LNCaP clone FGC (cell line): ENCODE measurements around the gene HTRA3.

ENCODE experiments used
- DNase-seq: peaks from one replicate; pipeline ENCODE4 v3.0.0-alpha.2; 2011; ENCODE audit warnings: low read depth
- H3K4me3 ChIP-seq: 2 replicates; pipeline ENCODE4 v1.5.1; 2011; ENCODE audit warnings: mild to moderate bottlenecking, low read depth, low read length, control low read depth
- CTCF ChIP-seq: IDR thresholded peaks from 2 replicates; pipeline ENCODE4 v1.5.1; 2012; ENCODE audit warnings: mild to moderate bottlenecking; ENCODE audit not compliant: control insufficient read depth, insufficient read depth; ENCODE audit errors: extremely low read depth

HTRA3 gene

GRCh38 chr4:8247047-8247930 is 22.3 kb upstream of the HTRA3 start:
- TF ChIP-seq CTCF = no peak
- no peak for DNase-seq
- H3K4me3 ChIP-seq = no peak overlapping the region

GRCh38 chr4:8248091-8248490 is 21.5 kb upstream of the HTRA3 start:
- no peak for DNase-seq
- TF ChIP-seq CTCF = no peak
- H3K4me3 ChIP-seq = no peak overlapping the region

- no peak for DNase-seq
- no peak overlapping the region for H3K4me3 ChIP-seq
- no peak for TF ChIP-seq CTCF
Observed at GRCh38 chr4:8250227-8250626, 19.3 kb upstream of the HTRA3 start.

GRCh38 chr4:8250637-8251036 is 18.9 kb upstream of the HTRA3 start:
- no peak overlapping the region for H3K4me3 ChIP-seq
- DNase-seq = no peak
- TF ChIP-seq CTCF = no peak

- no peak for TF ChIP-seq CTCF
- no peak for DNase-seq
- no peak overlapping the region for H3K4me3 ChIP-seq
Observed at GRCh38 chr4:8251110-8251883, 18.3 kb upstream of the HTRA3 start.

GRCh38 chr4:8252301-8253173 is 17.0 kb upstream of the HTRA3 start:
- no peak for TF ChIP-seq CTCF
- no peak overlapping the region for H3K4me3 ChIP-seq
- no peak for DNase-seq
